HG03521 (cell line): Measurements from ENCODE around the gene DGUOK.

ENCODE experiments used
- ATAC-seq: cut with Tn5 transposase; IDR thresholded peaks from one replicate; pipeline ENCODE4 v1.9.1; 2021; ENCODE audit warnings: mild to moderate bottlenecking, moderate library complexity; ENCODE audit not compliant: unreplicated experiment

The DGUOK gene

GRCh38 chr2:73976803-73977202 is 50.1 kb downstream of the DGUOK start:
- ATAC-seq: no peak

GRCh38 chr2:73977466-73977865 is 50.8 kb downstream of the DGUOK start:
- no peak for ATAC-seq

- no peak for ATAC-seq
Measured at GRCh38 chr2:73979021-73979420, 52.3 kb downstream of the DGUOK start.

- no peak for ATAC-seq
Measured at GRCh38 chr2:73979686-73980085, 53.0 kb downstream of the DGUOK start.

GRCh38 chr2:73980566-73980965 is 53.9 kb downstream of the DGUOK start:
- no peak for ATAC-seq

- no peak for ATAC-seq
Measured at GRCh38 chr2:73981081-73982001, 54.7 kb downstream of the DGUOK start.

- ATAC-seq: no peak
Measured at GRCh38 chr2:73982140-73982617, 55.5 kb downstream of the DGUOK start.

GRCh38 chr2:73983322-73984202 is 56.9 kb downstream of the DGUOK start:
- no peak for ATAC-seq

GRCh38 chr2:73984203-73984921 is 57.7 kb downstream of the DGUOK start, which contains the start of gene TET3:
Gene TET3, plus strand, starts transcription at chr2:73984910. Its CDS starts 1,494 bp downstream, at chr2:73986404.
- peak; percentile 40 for ATAC-seq

- peak; percentile 8 for ATAC-seq
Measured at GRCh38 chr2:73984922-73985307, 58.2 kb downstream of the DGUOK start.

GRCh38 chr2:73985308-73986084 is 58.8 kb downstream of the DGUOK start:
- ATAC-seq: peak; percentile 27

GRCh38 chr2:73986085-73986681 is 59.5 kb downstream of the DGUOK start:
- ATAC-seq: no peak

- no peak for ATAC-seq
Measured at GRCh38 chr2:73987109-73987947, 60.6 kb downstream of the DGUOK start.

GRCh38 chr2:73987948-73988700 is 61.4 kb downstream of the DGUOK start:
- ATAC-seq: no peak

GRCh38 chr2:73989972-73990371 is 63.3 kb downstream of the DGUOK start:
- ATAC-seq: no peak

- no peak for ATAC-seq
Measured at GRCh38 chr2:73990531-73990930, 63.9 kb downstream of the DGUOK start.

- ATAC-seq: no peak
Measured at GRCh38 chr2:73992036-73992435, 65.4 kb downstream of the DGUOK start.

GRCh38 chr2:73993376-73993775 is 66.7 kb downstream of the DGUOK start:
- no peak for ATAC-seq
